ENCODE results near the gene EFCAB6. TPM values are rescaled to one million over a fixed set of nuclear protein-coding genes. Genes with fewer than 3 reads are reported as not detected.

Gene EFCAB6
- total RNA-seq, 2 experiments from 2014 or later: 0.13 TPM; not detected in 1

GRCh38 chr22:43739851-43740379, 72.2 kb downstream of the EFCAB6 start:
- no peak for TF ChIP-seq EZH2phosphoT487 (IDR thresholded peaks at IDR 0.05; ENCODE audit: borderline replicate concordance, low read depth, low read length)
- TF ChIP-seq CTCF (conservative IDR thresholded peaks at IDR 0.05; ENCODE audit: low read length): no peak
- CTCF ChIA-PET (ENCODE audit: unreplicated experiment): no interaction called here
- no peaks in the 10 kb centered on the region for H3K9me3 ChIP-seq (ENCODE audit: low read length)

GRCh38 chr22:43737150-43737828, 74.8 kb downstream of the EFCAB6 start:
- no peaks in the 10 kb centered on the region for H3K79me2 ChIP-seq (ENCODE audit: insufficient read depth, low read depth, low read length)
- no peak overlapping the region for H3K27ac ChIP-seq (ENCODE audit: low read depth, low read length, poor library complexity, severe bottlenecking)
- no peak for DNase-seq (ENCODE audit: low spot score)
- no peaks in the 10 kb centered on the region for H3K9me2 ChIP-seq (ENCODE audit: insufficient read depth, low read length)
- no peaks in the 10 kb centered on the region for H4K20me1 ChIP-seq (ENCODE audit: insufficient read depth, low read length)
- no peak overlapping the region for H3K4me3 ChIP-seq (ENCODE audit: low read depth, low read length, poor library complexity, severe bottlenecking)
- no peaks in the 10 kb centered on the region for H3K4me1 ChIP-seq (ENCODE audit: insufficient read depth, low read length, poor library complexity, severe bottlenecking)
- BruUV-seq (replicated peaks): no TSS peak
- no peak overlapping the region for H2AFZ ChIP-seq (ENCODE audit: low read length)
- ChIA-PET POLR2A (no interaction called here), CTCF (ENCODE audit: unreplicated experiment) (no interaction called here)
- no peaks in the 10 kb centered on the region for H3K36me3 ChIP-seq (ENCODE audit: insufficient read depth, low read length)
- TF ChIP-seq EZH2phosphoT487 (IDR thresholded peaks at IDR 0.05; ENCODE audit: borderline replicate concordance, low read depth, low read length) (no peak), CTCF (conservative IDR thresholded peaks at IDR 0.05; ENCODE audit: low read length) (no peak)
- no peaks in the 10 kb centered on the region for H3K9me3 ChIP-seq (ENCODE audit: low read length)
- intact Hi-C loops (cut with micrococcal nuclease; ENCODE audit: unreplicated experiment): no loop called here
- H3K4me2 ChIP-seq (ENCODE audit: low read length): no peak overlapping the region

More at GRCh38 chr22:43739851-43740379, 72.2 kb downstream of the EFCAB6 start:
- Histone ChIP-seq H3K27ac (ENCODE audit: low read depth, low read length, poor library complexity, severe bottlenecking) (no peak overlapping the region), H3K9me2 (ENCODE audit: insufficient read depth, low read length) (no peaks in the 10 kb centered on the region), H4K20me1 (ENCODE audit: insufficient read depth, low read length) (no peaks in the 10 kb centered on the region), H2AFZ (ENCODE audit: low read length) (no peak overlapping the region), H3K79me2 (ENCODE audit: insufficient read depth, low read depth, low read length) (no peaks in the 10 kb centered on the region), H3K4me1 (ENCODE audit: insufficient read depth, low read length, poor library complexity, severe bottlenecking) (no peaks in the 10 kb centered on the region), H3K36me3 (ENCODE audit: insufficient read depth, low read length) (no peaks in the 10 kb centered on the region), H3K4me3 (ENCODE audit: low read depth, low read length, poor library complexity, severe bottlenecking) (no peak overlapping the region), H3K4me2 (ENCODE audit: low read length) (no peak overlapping the region)
- no TSS peak for BruUV-seq (replicated peaks)
- intact Hi-C loops (cut with micrococcal nuclease; ENCODE audit: unreplicated experiment): no loop called here
- no peak for DNase-seq (ENCODE audit: low spot score)
- POLR2A ChIA-PET: no interaction called here

- Histone ChIP-seq H3K4me3 (ENCODE audit: low read depth, low read length, poor library complexity, severe bottlenecking) (no peak overlapping the region), H3K79me2 (ENCODE audit: insufficient read depth, low read depth, low read length) (no peaks in the 10 kb centered on the region), H3K36me3 (ENCODE audit: insufficient read depth, low read length) (no peaks in the 10 kb centered on the region), H3K4me1 (ENCODE audit: insufficient read depth, low read length, poor library complexity, severe bottlenecking) (no peaks in the 10 kb centered on the region), H3K9me3 (ENCODE audit: low read length) (no peaks in the 10 kb centered on the region), H3K4me2 (ENCODE audit: low read length) (no peak overlapping the region), H4K20me1 (ENCODE audit: insufficient read depth, low read length) (no peaks in the 10 kb centered on the region), H3K9me2 (ENCODE audit: insufficient read depth, low read length) (no peaks in the 10 kb centered on the region), H2AFZ (ENCODE audit: low read length) (no peak overlapping the region), H3K27ac (ENCODE audit: low read depth, low read length, poor library complexity, severe bottlenecking) (no peak overlapping the region)
- DNase-seq (ENCODE audit: low spot score): no peak
- ChIA-PET CTCF (ENCODE audit: unreplicated experiment) (no interaction called here), POLR2A (no interaction called here)
- TF ChIP-seq CTCF (conservative IDR thresholded peaks at IDR 0.05; ENCODE audit: low read length): no peak
- intact Hi-C loops (cut with micrococcal nuclease; ENCODE audit: unreplicated experiment): no loop called here
- no TSS peak for BruUV-seq (replicated peaks)
Measured at GRCh38 chr22:43736651-43737050, 75.5 kb downstream of the EFCAB6 start.
